Fibroblast of lung (primary cell): ENCODE measurements around the gene NSFL1C. TPM values are rescaled to one million over a fixed set of nuclear protein-coding genes. Genes with fewer than 3 reads are reported as not detected.

ENCODE experiments used
- DNase-seq, 2 donors: peaks; one replicate each; pipeline versions ENCODE4 v3.0.0 to v3.0.0-alpha.2; 2010; ENCODE audit warnings: low read depth in 2 of 2
- H2AFZ ChIP-seq: 2 replicates; pipeline ENCODE4 v1.5.1; 2012; ENCODE audit warnings: low read length, control low read depth, inconsistent platforms
- H3K27ac ChIP-seq: 2 replicates; pipeline ENCODE4 v1.5.1; 2011; ENCODE audit warnings: low read length, control low read depth; ENCODE audit not compliant: insufficient read depth
- H3K27me3 ChIP-seq: 2 replicates; pipeline ENCODE4 v1.5.1; 2011; ENCODE audit warnings: mild to moderate bottlenecking, low read length; ENCODE audit not compliant: control insufficient read depth, insufficient read depth
- H3K36me3 ChIP-seq: 2 replicates; pipeline ENCODE4 v1.5.1; 2011; ENCODE audit warnings: low read length; ENCODE audit not compliant: control insufficient read depth, insufficient read depth
- H3K4me1 ChIP-seq: 2 replicates; pipeline ENCODE4 v1.5.1; 2011; ENCODE audit warnings: low read length; ENCODE audit not compliant: control insufficient read depth, insufficient read depth; ENCODE audit errors: extremely low read depth
- H3K4me2 ChIP-seq: 2 replicates; pipeline ENCODE4 v1.5.1; 2011; ENCODE audit warnings: low read length, control low read depth; ENCODE audit not compliant: insufficient read depth; ENCODE audit errors: extremely low read depth
- H3K4me3 ChIP-seq, 4 experiments: fragments of 200-600 bp in 1 of 4; sonication (generic) in 1 of 4; replicated peaks in 1 of 4; 2 replicates each; pipeline ENCODE4 v1.5.1; 2011 to 2016; ENCODE audit warnings: low read length in 4 of 4, low read depth in 3 of 4, mild to moderate bottlenecking in 3 of 4, control low read depth in 2 of 4, inconsistent platforms in 1 of 4, mixed read lengths in 1 of 4; ENCODE audit not compliant: insufficient read depth in 1 of 4; ENCODE audit errors: control extremely low read depth in 1 of 4
- H3K79me2 ChIP-seq: 2 replicates; pipeline ENCODE4 v1.5.1; 2012; ENCODE audit warnings: mild to moderate bottlenecking, low read length, inconsistent platforms; ENCODE audit not compliant: control insufficient read depth, insufficient read depth
- H3K9ac ChIP-seq: 2 replicates; pipeline ENCODE4 v1.5.1; 2011; ENCODE audit warnings: mild to moderate bottlenecking, low read length, control low read depth; ENCODE audit not compliant: insufficient read depth
- H3K9me3 ChIP-seq: 2 replicates; pipeline ENCODE4 v1.5.1; 2012; ENCODE audit warnings: low read depth, low read length; ENCODE audit not compliant: control insufficient read depth, insufficient read depth
- H4K20me1 ChIP-seq: 2 replicates; pipeline ENCODE4 v1.5.1; 2011; ENCODE audit warnings: low read length; ENCODE audit not compliant: control insufficient read depth, insufficient read depth; ENCODE audit errors: extremely low read depth
- CTCF ChIP-seq, 2 donors: IDR thresholded peaks in 1 of 2; conservative IDR thresholded peaks in 1 of 2; 1 replicate in 1 of 2; 2 replicates in 1 of 2; pipeline ENCODE4 v1.5.1; 2011 to 2012; ENCODE audit warnings: low read length in 2 of 2, control low read depth in 1 of 2, inconsistent platforms in 1 of 2, low read depth in 1 of 2, mild to moderate bottlenecking in 1 of 2
- EZH2 ChIP-seq: IDR thresholded peaks from 2 replicates; pipeline ENCODE4 v1.5.1; 2012; ENCODE audit warnings: low read length, control low read depth, mild to moderate bottlenecking; ENCODE audit errors: missing control alignments
- polyA plus RNA-seq, 2 donors: library from polyadenylated mRNA; depleted of rRNA in 1 of 2; stranded (reverse) in 1 of 2; unstranded in 1 of 2; fragments of >200 nt; gene quantifications; 2 replicates each; pipeline ENCODE4 v1.2.1, GENCODE V29; 2011 to 2012; ENCODE audit warnings: missing spikeins in 1 of 2
- total RNA-seq: library from RNA; depleted of rRNA; stranded (reverse); fragments of >200 nt; gene quantifications from 2 replicates; pipeline ENCODE4 v1.2.1, GENCODE V29; 2014

The NSFL1C gene
- total and polyA plus RNA-seq, 2 donors (not counting 1 experiment from before 2014, with no cell fraction given), result 17.8 to 24.3 TPM

- Histone ChIP-seq H3K4me2 (no peak overlapping the region), H2AFZ (no peak overlapping the region), H3K4me3 (no peak overlapping the region), H3K27me3 (no peaks in the 10 kb centered on the region), H3K36me3 (peaks cover 22% of the 10 kb centered on the region), H3K4me1 (no peaks in the 10 kb centered on the region), H3K79me2 (no peaks in the 10 kb centered on the region), H3K9me3 (no peaks in the 10 kb centered on the region), H3K27ac (no peak overlapping the region), H3K9ac (no peak overlapping the region), H4K20me1 (no peaks in the 10 kb centered on the region)
- no peak for TF ChIP-seq CTCF (conservative IDR thresholded peaks at IDR 0.05 in 1 of 2, IDR thresholded peaks at IDR 0.05 in 1 of 2; ENCODE audit: low read depth in 1 of 2, low read length in 2 of 2)
- no peak for TF ChIP-seq EZH2
- no peak for DNase-seq
Observed at GRCh38 chr20:1449370-1449769, 17.3 kb downstream of the NSFL1C start.

- Histone ChIP-seq H3K79me2 (no peaks in the 10 kb centered on the region), H3K27ac (no peak overlapping the region)
- TF ChIP-seq CTCF (conservative IDR thresholded peaks at IDR 0.05 in 1 of 2, IDR thresholded peaks at IDR 0.05 in 1 of 2; ENCODE audit: low read depth in 1 of 2, low read length in 2 of 2), result no peak
- no peak for TF ChIP-seq EZH2
Observed at GRCh38 chr20:1448081-1448620, 18.5 kb downstream of the NSFL1C start.

DNA sequence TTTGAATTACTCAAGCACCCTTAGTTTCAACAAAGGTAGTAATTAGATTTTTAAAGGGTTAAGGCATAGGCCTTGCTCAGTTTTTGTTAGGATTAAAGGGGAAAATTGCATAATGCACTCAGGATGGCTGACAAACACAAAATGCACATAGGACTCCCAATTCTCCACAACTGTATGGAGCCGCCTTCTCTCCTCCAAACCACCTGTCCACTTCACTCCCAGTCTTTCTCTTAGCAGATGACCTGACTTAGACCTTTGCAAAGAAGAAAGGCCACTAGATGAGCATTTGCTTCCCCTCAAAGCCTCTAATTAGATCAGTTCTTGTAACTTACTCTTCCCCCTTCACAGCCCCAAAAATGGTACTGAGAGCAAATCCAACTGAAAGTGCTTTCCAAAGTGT is 20.1 kb downstream of the NSFL1C start:
- Histone ChIP-seq H3K36me3 (peaks cover 12% of the 10 kb centered on the region), H3K79me2 (no peaks in the 10 kb centered on the region), H3K4me3 (no peak overlapping the region), H3K4me2 (no peak overlapping the region), H3K9me3 (no peaks in the 10 kb centered on the region), H4K20me1 (no peaks in the 10 kb centered on the region), H3K27me3 (no peaks in the 10 kb centered on the region), H3K27ac (no peak overlapping the region), H3K9ac (no peak overlapping the region), H3K4me1 (no peaks in the 10 kb centered on the region), H2AFZ (no peak overlapping the region)
- TF ChIP-seq EZH2 (no peak), CTCF (conservative IDR thresholded peaks at IDR 0.05 in 1 of 2, IDR thresholded peaks at IDR 0.05 in 1 of 2; ENCODE audit: low read depth in 1 of 2, low read length in 2 of 2) (no peak)
- no peak for DNase-seq

More at GRCh38 chr20:1448081-1448620, 18.5 kb downstream of the NSFL1C start:
- H2AFZ ChIP-seq, result no peak overlapping the region
- no peaks in the 10 kb centered on the region for H3K27me3 ChIP-seq
- no peaks in the 10 kb centered on the region for H3K9me3 ChIP-seq
- H3K9ac ChIP-seq, result no peak overlapping the region
- H4K20me1 ChIP-seq, result no peaks in the 10 kb centered on the region
- no peak for DNase-seq
- H3K4me2 ChIP-seq, result no peak overlapping the region
- no peak overlapping the region for H3K4me3 ChIP-seq
- H3K36me3 ChIP-seq, result peaks cover 24% of the 10 kb centered on the region
- no peaks in the 10 kb centered on the region for H3K4me1 ChIP-seq
